Prostate gland (tissue), 2 donors: ENCODE measurements around the gene C17orf113.

Source experiments
- POLR2A ChIP-seq: fragments of 450-650 bp; IDR thresholded peaks from one replicate; pipeline ENCODE4 v1.6.1; 2016; ENCODE audit warnings: antibody characterized with exemption, mild to moderate bottlenecking
- POLR2AphosphoS5 ChIP-seq: sonication (generic); formaldehyde crosslinking; IDR thresholded peaks from one replicate; pipeline ENCODE4 v1.6.1; 2017; ENCODE audit warnings: antibody characterized with exemption
- TF ChIP-seq, protein P1 (sequence below), 4 experiments: fragments of 200-600 bp in 2 of 4; fragments of 450-650 bp in 2 of 4; sonication (generic) in 2 of 4; IDR thresholded peaks; 1 replicate in 3 of 4; 2 replicates in 1 of 4; pipeline ENCODE4 v1.5.1; 2016 to 2019; ENCODE audit warnings: antibody characterized with exemption in 4 of 4, mild to moderate bottlenecking in 2 of 4, moderate library complexity in 2 of 4

DNA sequence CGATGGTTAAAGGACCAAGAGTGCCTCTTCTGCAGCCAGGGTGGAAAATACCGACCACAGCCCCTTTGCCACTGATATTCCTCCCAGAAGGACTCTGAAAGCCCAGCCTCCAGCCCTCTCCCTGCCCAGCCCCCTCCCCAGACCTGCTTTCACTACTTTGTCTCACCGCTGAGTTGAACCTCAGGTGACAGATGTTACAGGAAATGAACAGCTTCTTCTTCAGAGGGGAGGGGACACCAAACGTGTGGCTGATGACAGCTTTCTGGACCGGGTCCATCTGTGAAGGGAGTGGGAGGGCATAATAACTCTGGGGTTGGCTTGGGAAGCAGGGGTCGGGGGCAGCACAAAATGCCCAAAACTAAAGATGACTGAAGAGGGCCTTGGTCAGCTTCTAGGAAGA, 16.3 kb downstream of the C17orf113 start:
- TF ChIP-seq, protein P1, sequence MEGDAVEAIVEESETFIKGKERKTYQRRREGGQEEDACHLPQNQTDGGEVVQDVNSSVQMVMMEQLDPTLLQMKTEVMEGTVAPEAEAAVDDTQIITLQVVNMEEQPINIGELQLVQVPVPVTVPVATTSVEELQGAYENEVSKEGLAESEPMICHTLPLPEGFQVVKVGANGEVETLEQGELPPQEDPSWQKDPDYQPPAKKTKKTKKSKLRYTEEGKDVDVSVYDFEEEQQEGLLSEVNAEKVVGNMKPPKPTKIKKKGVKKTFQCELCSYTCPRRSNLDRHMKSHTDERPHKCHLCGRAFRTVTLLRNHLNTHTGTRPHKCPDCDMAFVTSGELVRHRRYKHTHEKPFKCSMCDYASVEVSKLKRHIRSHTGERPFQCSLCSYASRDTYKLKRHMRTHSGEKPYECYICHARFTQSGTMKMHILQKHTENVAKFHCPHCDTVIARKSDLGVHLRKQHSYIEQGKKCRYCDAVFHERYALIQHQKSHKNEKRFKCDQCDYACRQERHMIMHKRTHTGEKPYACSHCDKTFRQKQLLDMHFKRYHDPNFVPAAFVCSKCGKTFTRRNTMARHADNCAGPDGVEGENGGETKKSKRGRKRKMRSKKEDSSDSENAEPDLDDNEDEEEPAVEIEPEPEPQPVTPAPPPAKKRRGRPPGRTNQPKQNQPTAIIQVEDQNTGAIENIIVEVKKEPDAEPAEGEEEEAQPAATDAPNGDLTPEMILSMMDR (IDR thresholded peaks at IDR 0.05) = no peak
- no peak for TF ChIP-seq POLR2A
- no peak for TF ChIP-seq POLR2AphosphoS5
